ENCODE data around the gene GNRHR. TPM values are rescaled to one million over a fixed set of nuclear protein-coding genes. Genes with fewer than 3 reads are reported as not detected.

GNRHR gene
- total and polyA plus RNA-seq, 11 donors: not detected

DNA sequence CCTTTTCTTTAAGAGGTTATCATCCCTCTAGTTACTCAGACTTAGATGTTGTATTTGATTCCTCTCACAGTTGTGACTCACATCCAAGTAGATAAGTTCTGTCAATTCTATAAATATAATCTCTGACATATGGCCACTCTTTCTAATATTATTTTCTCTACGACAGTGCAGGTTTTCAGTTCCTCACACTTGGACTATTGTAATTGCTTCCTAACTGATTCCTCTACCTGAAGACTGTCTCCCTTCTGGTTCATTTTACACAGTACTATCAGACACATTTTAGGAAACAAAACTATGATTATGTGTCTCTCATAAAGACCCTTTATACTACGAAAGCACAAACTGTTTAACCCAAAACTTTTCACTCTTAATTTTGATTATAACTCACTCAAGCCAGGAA, 31.3 kb upstream of the GNRHR start:
- DNase-seq (no peak), ATAC-seq (no peak)
- Histone ChIP-seq H3K4me1 (peaks cover 0 to 4% (median 0%) of the 10 kb centered on the region in 12 donors), H3K4me3 (no peak overlapping the region), H3K36me3 (no peaks in the 10 kb centered on the region), H3K9me3 (no peaks in the 10 kb centered on the region), H3K27ac (no peak overlapping the region), H3K27me3 (no peaks in the 10 kb centered on the region)
- no peak for TF ChIP-seq CTCF (IDR thresholded peaks at IDR 0.05)
- TF ChIP-seq POLR2A (IDR thresholded peaks at IDR 0.05): no peak
- 48 to 55% (median 49%) methylated on average over 2 of the region's 2 CpGs for whole genome bisulfite sequencing, 4 donors
- intact Hi-C loops (cut with DNase I): no loop called here

- WGBS, 4 donors: 83 to 91% (median 85%) methylated on average over 2 of the region's 2 CpGs
- no peak for ATAC-seq
These were observed 25.4 kb upstream of the GNRHR start for GRCh38 chr4:67779631-67780030.

DNA sequence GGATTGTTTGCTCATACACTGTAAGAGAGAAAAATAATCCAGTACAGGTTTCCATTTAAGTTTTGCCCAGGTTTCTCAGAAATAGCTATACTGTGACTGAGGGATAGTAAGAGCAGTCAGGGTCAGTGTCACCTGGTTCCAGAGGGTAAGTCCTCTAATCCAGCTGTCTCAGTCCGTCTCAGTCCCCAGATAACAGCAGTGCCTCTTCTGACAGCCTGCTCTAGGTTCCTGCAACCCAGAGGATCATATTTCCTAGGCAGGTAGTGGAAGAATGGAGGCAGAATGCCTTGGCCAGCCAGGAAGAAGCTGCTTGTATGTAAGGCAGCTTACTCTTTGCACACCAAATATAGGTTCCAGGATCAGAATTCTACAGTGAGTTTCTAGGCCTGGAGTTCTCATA, 22.6 kb upstream of the GNRHR start:
- Histone ChIP-seq H3K4me3 (no peak overlapping the region), H3K27me3 (no peaks in the 10 kb centered on the region), H3K27ac (no peak overlapping the region), H3K36me3 (no peaks in the 10 kb centered on the region), H3K4me1 (no peaks in the 10 kb centered on the region), H3K9me3 (no peaks in the 10 kb centered on the region)
- TF ChIP-seq CTCF (IDR thresholded peaks at IDR 0.05): no peak
- no peak for TF ChIP-seq POLR2A (IDR thresholded peaks at IDR 0.05)
- WGBS, 4 donors: 22 to 58% (median 46%) methylated on average over 1 of the region's 1 CpG
- ATAC-seq (no peak), DNase-seq (no peak)
- intact Hi-C loops (cut with DNase I): no loop called here

More at GRCh38 chr4:67779631-67780030, 25.4 kb upstream of the GNRHR start:
- no peak for DNase-seq
- H3K4me1 ChIP-seq: peaks cover 0 to under 1% (median 0%) of the 10 kb centered on the region in 12 donors
- no peaks in the 10 kb centered on the region for H3K27me3 ChIP-seq
- TF ChIP-seq POLR2A (IDR thresholded peaks at IDR 0.05) (no peak), CTCF (IDR thresholded peaks at IDR 0.05) (no peak)
- intact Hi-C loops (cut with DNase I): no loop called here
- no peaks in the 10 kb centered on the region for H3K9me3 ChIP-seq
- H3K4me3 ChIP-seq: no peak overlapping the region
- H3K27ac ChIP-seq: no peak overlapping the region
- no peaks in the 10 kb centered on the region for H3K36me3 ChIP-seq

DNA sequence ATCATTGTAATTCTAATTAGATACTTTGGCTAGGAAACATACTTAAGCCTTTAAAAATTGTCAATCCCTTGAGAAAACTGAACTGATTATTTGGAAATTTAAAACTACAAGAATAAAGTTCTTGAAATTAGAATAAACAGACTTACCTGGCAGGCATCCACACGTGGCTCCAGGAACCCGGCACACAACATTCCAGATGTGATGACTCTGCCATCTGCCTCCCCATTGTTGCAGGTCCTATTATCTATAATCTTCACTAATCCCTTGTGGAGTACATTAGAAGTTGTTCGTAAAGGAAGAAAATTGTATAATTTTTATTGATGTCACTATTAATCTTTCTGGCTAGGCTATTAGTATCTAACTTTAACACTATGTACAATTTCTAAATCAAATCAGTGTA, 16.2 kb upstream of the GNRHR start:
- intact Hi-C loops (cut with DNase I): no loop called here
- 46 to 58% (median 49%) methylated on average over 3 of the region's 3 CpGs for WGBS, 4 donors

More for the DNA sequence above, 16.2 kb upstream of the GNRHR start:
- H3K4me3 ChIP-seq: no peak overlapping the region
- TF ChIP-seq CTCF (IDR thresholded peaks at IDR 0.05) (no peak), POLR2A (IDR thresholded peaks at IDR 0.05) (no peak)
- no peaks in the 10 kb centered on the region for H3K4me1 ChIP-seq
- ATAC-seq (no peak), DNase-seq (no peak)
- no peaks in the 10 kb centered on the region for H3K27me3 ChIP-seq
- H3K27ac ChIP-seq: no peak overlapping the region
- no peaks in the 10 kb centered on the region for H3K9me3 ChIP-seq
- no peaks in the 10 kb centered on the region for H3K36me3 ChIP-seq
